ENCODE results near the gene IL22RA2.

DNA sequence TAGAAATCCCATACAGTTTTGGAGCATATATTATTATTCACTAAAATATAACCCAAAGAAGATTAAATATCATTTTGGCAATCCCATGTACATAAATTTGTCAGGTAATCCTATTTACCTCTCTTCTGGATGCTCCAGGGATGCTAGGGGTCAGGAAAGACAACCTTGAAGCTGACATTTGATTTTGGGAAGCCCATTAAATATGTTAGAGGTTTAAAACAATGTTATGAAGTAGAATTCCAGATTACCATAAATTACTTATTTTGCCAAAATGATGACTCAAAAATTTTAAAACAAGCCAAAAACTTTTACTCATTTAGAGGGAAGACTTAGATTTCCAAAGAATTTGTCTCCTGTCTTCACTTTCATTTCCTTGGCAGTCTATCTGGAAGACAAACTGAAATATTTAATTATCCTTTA, 9.2 kb upstream of the IL22RA2 start:
- TF ChIP-seq POLR2A (IDR thresholded peaks at IDR 0.05; ENCODE audit: low read depth, low read length) (no peak), TAF1 (IDR thresholded peaks at IDR 0.05; ENCODE audit: borderline replicate concordance, low read depth, low read length) (no peak), POLR2AphosphoS5 (IDR thresholded peaks at IDR 0.05; ENCODE audit: low read depth, low read length) (no peak)
